WERI-Rb-1 (cell line): Measurements from ENCODE around the gene PTH1R.

Experiments
- DNase-seq: peaks from one replicate; pipeline ENCODE4 v3.0.0-alpha.2; 2020
- H3K27ac ChIP-seq: fragments of 250-450 bp; sonication (Bioruptor Pico); 2 replicates; pipeline ENCODE4 v1.5.1; 2020; ENCODE audit warnings: mild to moderate bottlenecking, moderate library complexity
- H3K27me3 ChIP-seq: fragments of 250-450 bp; sonication (Bioruptor Pico); 2 replicates; pipeline ENCODE4 v1.5.1; 2021; ENCODE audit warnings: mild to moderate bottlenecking, low read depth, moderate library complexity; ENCODE audit not compliant: insufficient read depth, severe bottlenecking
- H3K36me3 ChIP-seq: fragments of 250-450 bp; sonication (Bioruptor Pico); 2 replicates; pipeline ENCODE4 v1.5.1; 2020; ENCODE audit warnings: mild to moderate bottlenecking, moderate library complexity
- H3K4me3 ChIP-seq: 2 replicates; pipeline ENCODE4 v1.5.1; 2011; ENCODE audit warnings: low read depth, mild to moderate bottlenecking, control low read depth, low read length
- H3K9me3 ChIP-seq: fragments of 250-450 bp; sonication (Bioruptor Pico); 2 replicates; pipeline ENCODE4 v1.5.1; 2021; ENCODE audit warnings: mild to moderate bottlenecking, moderate library complexity; ENCODE audit not compliant: severe bottlenecking
- CTCF ChIP-seq: IDR thresholded peaks from 2 replicates; pipeline ENCODE4 v1.5.1; 2011; ENCODE audit warnings: low read depth, mild to moderate bottlenecking, control low read depth, inconsistent platforms, low read length

The PTH1R gene

DNA sequence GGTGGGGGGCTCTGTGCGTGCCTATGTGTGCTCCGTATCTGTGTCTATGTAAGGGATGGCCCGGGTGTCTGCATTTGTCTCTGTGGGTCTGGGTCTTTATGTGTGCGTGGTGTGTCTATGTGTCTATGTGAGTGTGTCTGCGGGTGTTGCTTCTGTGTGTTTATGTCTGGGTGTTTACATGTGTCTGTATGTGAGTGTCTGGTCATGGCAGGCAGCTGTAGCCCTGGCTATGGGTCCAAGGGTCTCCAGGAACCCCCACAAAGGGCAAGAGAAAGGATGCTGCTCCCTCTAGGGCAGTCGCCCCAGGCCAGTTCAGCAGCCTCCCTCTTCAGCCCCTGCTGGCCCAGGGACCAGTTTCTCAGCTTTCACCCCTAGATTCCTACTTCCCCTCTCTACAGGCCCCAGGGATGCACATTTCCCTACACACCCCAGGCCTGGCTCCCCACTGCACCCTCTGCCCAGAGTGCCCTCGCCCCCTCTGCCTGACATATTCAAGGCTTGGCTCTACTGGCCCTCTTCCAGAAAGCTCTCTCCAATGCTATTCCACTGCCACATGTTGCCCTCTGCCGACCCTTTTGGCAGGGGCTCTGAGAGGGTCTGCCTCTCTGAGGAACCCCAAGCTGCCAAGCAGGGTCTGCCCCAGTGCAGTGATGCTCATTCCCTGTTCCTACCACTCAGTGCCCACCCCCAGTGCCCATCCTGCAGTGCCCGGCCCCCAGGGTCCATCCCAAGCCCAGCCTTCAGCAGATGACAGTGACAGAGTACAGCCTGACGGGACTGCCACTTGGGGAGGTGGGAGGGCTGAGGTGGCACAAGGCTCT, 13.2 kb upstream of the PTH1R start:
- no peak overlapping the region for H3K27ac ChIP-seq
- TF ChIP-seq CTCF: no peak

GRCh38 chr3:46865031-46865507, 12.5 kb upstream of the PTH1R start:
- no peak for DNase-seq
- no peak for TF ChIP-seq CTCF
- Histone ChIP-seq H3K36me3 (no peaks in the 10 kb centered on the region), H3K27ac (no peak overlapping the region), H3K9me3 (no peaks in the 10 kb centered on the region), H3K4me3 (no peak overlapping the region), H3K27me3 (no peaks in the 10 kb centered on the region)

More for the DNA sequence above, 13.2 kb upstream of the PTH1R start:
- H3K36me3 ChIP-seq: no peaks in the 10 kb centered on the region
- no peaks in the 10 kb centered on the region for H3K9me3 ChIP-seq
- H3K4me3 ChIP-seq: no peak overlapping the region
- DNase-seq: no peak
- no peaks in the 10 kb centered on the region for H3K27me3 ChIP-seq

DNA sequence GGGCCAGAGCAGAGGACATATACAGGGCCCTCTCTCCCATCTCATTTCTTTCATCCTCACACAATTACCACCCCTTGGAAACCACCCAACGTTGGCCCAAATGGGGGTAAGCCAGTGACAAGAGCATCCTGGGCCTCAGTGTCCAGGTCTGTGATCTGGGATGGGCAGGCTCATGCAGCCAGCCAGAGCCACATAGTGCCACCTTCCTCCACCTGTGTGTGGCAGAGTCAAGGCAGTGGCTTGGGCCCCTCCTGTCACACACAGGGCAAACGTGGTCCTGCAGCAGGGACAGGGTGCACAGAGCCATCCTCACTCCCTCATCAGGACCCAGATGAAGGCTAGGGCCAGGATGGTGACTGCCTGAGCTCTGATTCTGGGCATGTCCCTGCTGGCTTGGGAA, 12.0 kb upstream of the PTH1R start:
- no peaks in the 10 kb centered on the region for H3K36me3 ChIP-seq
- no peak overlapping the region for H3K27ac ChIP-seq
- DNase-seq: no peak
- no peaks in the 10 kb centered on the region for H3K27me3 ChIP-seq
- no peak overlapping the region for H3K4me3 ChIP-seq
- no peak for TF ChIP-seq CTCF
- H3K9me3 ChIP-seq: no peaks in the 10 kb centered on the region

DNA sequence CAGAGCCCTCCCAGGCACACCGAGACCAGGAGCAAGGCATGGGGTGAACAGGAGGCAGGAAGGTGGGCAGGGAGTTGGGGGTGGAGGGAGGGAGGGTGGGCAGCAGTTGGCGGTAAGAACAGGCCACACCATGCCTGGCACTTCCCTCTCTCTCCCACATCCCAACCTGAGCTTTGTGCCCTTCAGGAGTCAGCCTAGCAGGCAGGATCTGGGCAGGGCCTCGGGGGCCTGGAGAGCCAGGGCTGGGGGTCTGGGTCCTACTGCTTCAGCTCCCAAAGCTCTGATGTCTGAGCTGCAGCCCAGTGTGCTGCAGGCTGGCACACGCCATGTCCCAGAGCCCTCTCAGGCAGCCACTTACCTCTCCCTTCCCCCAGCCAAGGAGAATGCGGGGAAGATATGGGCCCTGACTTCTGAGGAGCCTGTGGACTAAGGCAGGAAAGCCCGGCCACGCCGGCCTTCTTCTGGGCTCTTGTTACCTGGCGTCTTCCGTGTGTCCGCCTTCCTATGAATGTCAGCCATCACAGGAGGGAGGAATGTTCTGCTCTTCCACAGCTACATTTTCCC, 11.4 kb upstream of the PTH1R start:
- DNase-seq: no peak
- H3K9me3 ChIP-seq: no peaks in the 10 kb centered on the region
- no peaks in the 10 kb centered on the region for H3K27me3 ChIP-seq
- no peak for TF ChIP-seq CTCF
- no peaks in the 10 kb centered on the region for H3K36me3 ChIP-seq
- no peak overlapping the region for H3K27ac ChIP-seq
- no peak overlapping the region for H3K4me3 ChIP-seq

DNA sequence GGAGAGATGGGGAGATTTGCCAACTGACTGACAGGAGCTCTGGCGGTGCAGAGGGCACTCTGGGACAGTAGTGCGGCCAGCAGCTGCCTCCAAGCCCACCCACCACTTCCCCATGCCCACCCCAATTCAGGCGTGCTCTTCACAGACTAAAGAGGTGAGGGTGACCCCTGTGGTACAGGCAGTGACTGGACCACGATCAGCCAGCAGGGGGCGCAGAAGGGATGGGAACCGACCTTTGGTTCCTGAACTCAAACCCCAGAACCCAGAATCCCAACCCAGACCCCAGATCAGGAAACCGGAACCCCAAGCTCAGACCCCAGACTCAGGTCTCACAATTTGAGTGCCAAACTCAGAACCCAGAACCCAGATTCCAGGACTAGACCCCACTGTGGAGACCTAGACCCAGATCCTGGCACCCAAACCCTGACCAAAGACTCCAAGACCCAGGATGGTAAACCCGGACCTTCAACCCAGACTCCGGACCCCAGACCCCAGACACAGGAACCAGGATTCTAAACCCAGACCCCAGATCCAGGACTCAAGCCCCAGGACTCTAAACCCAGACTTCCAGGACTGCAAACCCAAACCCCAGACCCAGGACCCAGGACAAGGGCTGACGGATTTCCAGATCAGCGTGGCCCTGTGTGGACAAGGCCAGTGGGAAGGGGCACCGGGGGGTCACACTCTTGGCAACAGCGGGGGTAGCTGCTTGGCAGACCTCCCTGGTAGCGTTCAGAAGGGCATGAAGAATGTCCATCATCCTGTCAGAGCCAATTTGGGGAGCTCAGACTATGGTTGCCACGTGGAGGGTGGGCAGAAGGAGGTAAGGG, 10.6 kb upstream of the PTH1R start:
- no peaks in the 10 kb centered on the region for H3K9me3 ChIP-seq
- H3K4me3 ChIP-seq: no peak overlapping the region
- no peak overlapping the region for H3K27ac ChIP-seq
- no peaks in the 10 kb centered on the region for H3K36me3 ChIP-seq
- DNase-seq: peak; percentile 75
- H3K27me3 ChIP-seq: no peaks in the 10 kb centered on the region
- peak; percentile 90 for TF ChIP-seq CTCF
